Adipocyte (in vitro differentiated cells): Measurements from ENCODE around the gene DOP1A.
"Not testable (repeated sequence)": the region's sequence is repeated elsewhere in the genome, so short reads cannot be mapped to it uniquely, and the experiment has no call there.

Source experiments
- DNase-seq: peaks from one replicate; pipeline ENCODE4 v3.0.0-alpha.2; 2015; ENCODE audit warnings: low read depth
- H3K27me3 ChIP-seq: replicated peaks from 2 replicates; pipeline ENCODE4 v1.7.0; 2013; ENCODE audit warnings: mild to moderate bottlenecking, low read length, moderate library complexity; ENCODE audit not compliant: control insufficient read depth, insufficient read depth
- H3K36me3 ChIP-seq: 2 replicates; pipeline ENCODE4 v1.7.0; 2013; ENCODE audit warnings: low read length, mild to moderate bottlenecking, moderate library complexity; ENCODE audit not compliant: control insufficient read depth, insufficient read depth, severe bottlenecking
- H3K4me1 ChIP-seq: 2 replicates; pipeline ENCODE4 v1.7.0; 2013; ENCODE audit warnings: mild to moderate bottlenecking, low read length, moderate library complexity; ENCODE audit not compliant: control insufficient read depth, insufficient read depth
- H3K4me3 ChIP-seq: 2 replicates; pipeline ENCODE4 v1.7.0; 2013; ENCODE audit warnings: mild to moderate bottlenecking, low read length, moderate library complexity
- H3K9ac ChIP-seq: 2 replicates; pipeline ENCODE4 v1.7.0; 2013; ENCODE audit warnings: mild to moderate bottlenecking, low read length, moderate library complexity
- H3K9me3 ChIP-seq: 2 replicates; pipeline ENCODE4 v1.7.0; 2013; ENCODE audit warnings: mild to moderate bottlenecking, low read length, moderate library complexity; ENCODE audit not compliant: control insufficient read depth

The DOP1A gene

GRCh38 chr6:83190626-83191025 lies 123.2 kb downstream of the DOP1A start:
- no peaks in the 10 kb centered on the region for H3K9me3 ChIP-seq
- H3K4me3 ChIP-seq = peak overlapping the region; percentile 3
- no peaks in the 10 kb centered on the region for H3K27me3 ChIP-seq
- no peak overlapping the region for H3K9ac ChIP-seq
- H3K4me1 ChIP-seq = peaks cover 35% of the 10 kb centered on the region
- no peak for DNase-seq
- peaks cover 42% of the 10 kb centered on the region for H3K36me3 ChIP-seq

DNA sequence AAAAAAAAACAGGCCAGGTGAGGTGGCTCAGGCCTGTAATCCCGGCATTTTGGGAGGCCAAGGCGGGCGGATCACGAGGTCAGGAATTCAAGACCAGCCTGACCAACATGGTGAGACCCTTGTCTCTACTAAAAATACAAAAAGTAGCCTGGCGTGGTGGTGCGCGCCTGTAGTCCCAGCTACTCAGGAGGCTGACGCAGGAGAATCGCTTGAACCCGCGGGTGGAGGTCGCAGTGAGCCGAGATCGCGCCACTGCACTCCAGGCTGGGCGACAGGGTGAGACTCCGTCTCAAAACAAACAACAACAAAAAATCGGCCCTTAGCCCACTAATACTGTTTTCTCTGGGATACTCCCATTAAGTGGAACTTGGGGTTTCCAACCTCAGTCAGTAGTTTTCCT lies 124.5 kb downstream of the DOP1A start:
- Histone ChIP-seq H3K4me1 (peaks cover 42% of the 10 kb centered on the region), H3K36me3 (peaks cover 32% of the 10 kb centered on the region), H3K9ac (peak overlapping the region; percentile 91), H3K4me3 (peak overlapping the region; percentile 92)
- not testable (repeated sequence) for H3K9me3 ChIP-seq, H3K27me3 ChIP-seq, DNase-seq

DNA sequence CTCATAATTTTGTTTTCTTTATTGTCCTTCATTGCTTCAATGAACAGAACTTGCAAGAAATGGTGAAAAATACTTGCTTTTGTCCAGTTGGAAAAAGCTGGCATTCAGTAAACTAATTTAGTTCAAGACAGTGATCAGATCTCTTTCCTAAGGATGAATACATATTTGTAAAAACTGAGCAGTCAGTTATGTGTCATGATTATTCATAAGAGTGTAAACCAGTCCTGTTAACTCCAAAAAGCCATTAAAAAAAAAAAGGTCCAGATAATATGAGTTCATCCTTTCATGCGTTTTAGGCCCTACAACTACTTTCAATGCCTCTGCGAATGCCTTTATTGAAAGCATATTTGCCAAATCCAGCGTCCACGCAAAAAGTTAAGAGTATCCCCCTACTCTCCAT lies 125.0 kb downstream of the DOP1A start:
- Histone ChIP-seq H3K27me3 (no peaks in the 10 kb centered on the region), H3K9me3 (no peaks in the 10 kb centered on the region)

GRCh38 chr6:83192871-83193746 lies 125.6 kb downstream of the DOP1A start, which contains the start of the genes PGM3 and RWDD2A:
TSS of gene PGM3 (minus strand) at chr6:83193265. CDS start at chr6:83191012, 2,253 bp downstream.
TSS of gene RWDD2A (plus strand) at chr6:83193357. CDS start at chr6:83194452, 1,095 bp downstream.
- Histone ChIP-seq H3K4me1 (peaks cover 42% of the 10 kb centered on the region), H3K36me3 (peaks cover 36% of the 10 kb centered on the region), H3K27me3 (no peaks in the 10 kb centered on the region), H3K9me3 (no peaks in the 10 kb centered on the region), H3K4me3 (peak within 1 kb of the TSS; percentile 92), H3K9ac (peak within 1 kb of the TSS; percentile 91)
- DNase-seq = peak; percentile 97

More for the DNA sequence above, 125.0 kb downstream of the DOP1A start:
- peaks cover 36% of the 10 kb centered on the region for H3K36me3 ChIP-seq
- peak overlapping the region; percentile 91 for H3K9ac ChIP-seq
- peak overlapping the region; percentile 92 for H3K4me3 ChIP-seq
- H3K4me1 ChIP-seq = peaks cover 42% of the 10 kb centered on the region
- no peak for DNase-seq

DNA sequence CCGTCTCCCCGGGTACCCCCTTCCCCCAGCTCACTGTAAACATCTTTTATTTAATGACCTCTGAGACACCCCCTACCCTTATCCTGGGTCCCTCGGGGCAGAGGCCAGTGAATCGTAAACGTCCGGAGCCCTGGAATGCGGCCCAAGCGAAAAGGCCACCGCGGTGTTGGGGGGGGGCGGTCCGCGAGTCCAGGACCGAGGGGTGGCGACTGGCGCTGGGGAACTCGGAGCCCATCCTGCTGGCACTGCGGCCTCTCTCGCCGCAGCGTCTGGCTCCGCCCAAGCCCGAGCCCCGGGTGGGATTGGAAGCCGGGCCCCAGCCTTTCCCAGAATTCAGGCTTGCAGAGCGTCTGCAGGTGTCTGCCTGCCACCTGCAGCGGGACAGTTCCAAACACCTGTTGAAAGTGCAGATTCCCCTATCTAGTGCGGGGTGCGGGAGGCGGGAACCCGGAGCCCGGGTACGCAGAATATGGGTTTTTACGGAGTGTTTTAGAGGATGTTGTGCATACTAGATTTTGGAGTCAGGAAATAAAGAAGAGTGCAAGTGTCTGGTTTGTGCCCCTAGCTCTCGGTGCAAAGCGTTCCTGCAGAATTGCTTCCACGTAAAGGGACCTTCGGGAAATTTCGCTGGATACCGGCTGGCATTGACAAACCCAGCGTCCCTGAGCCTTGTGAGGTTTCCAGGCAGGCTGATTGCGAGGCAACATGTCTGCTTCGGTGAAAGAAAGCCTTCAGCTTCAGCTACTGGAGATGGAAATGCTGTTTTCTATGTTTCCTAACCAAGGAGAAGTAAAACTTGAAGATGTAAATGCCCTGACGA lies 126.5 kb downstream of the DOP1A start:
- H3K36me3 ChIP-seq = peaks cover 28% of the 10 kb centered on the region
- no peaks in the 10 kb centered on the region for H3K9me3 ChIP-seq
- peak overlapping the region; percentile 92 for H3K4me3 ChIP-seq
- peak; percentile 68 for DNase-seq
- no peaks in the 10 kb centered on the region for H3K27me3 ChIP-seq
- H3K9ac ChIP-seq = peak overlapping the region; percentile 91
- H3K4me1 ChIP-seq = peaks cover 42% of the 10 kb centered on the region

- H3K36me3 ChIP-seq = peaks cover 40% of the 10 kb centered on the region
- no peak overlapping the region for H3K4me3 ChIP-seq
- H3K4me1 ChIP-seq = peaks cover 18% of the 10 kb centered on the region
- no peak overlapping the region for H3K9ac ChIP-seq
- H3K27me3 ChIP-seq = no peaks in the 10 kb centered on the region
- peak; percentile 64 for DNase-seq
- no peaks in the 10 kb centered on the region for H3K9me3 ChIP-seq
These were observed 131.2 kb downstream of the DOP1A start for GRCh38 chr6:83198486-83199172.

GRCh38 chr6:83199173-83199862 lies 131.8 kb downstream of the DOP1A start:
- no peaks in the 10 kb centered on the region for H3K9me3 ChIP-seq
- no peaks in the 10 kb centered on the region for H3K27me3 ChIP-seq
- no peak for DNase-seq
- H3K4me3 ChIP-seq = no peak overlapping the region
- H3K4me1 ChIP-seq = peaks cover 18% of the 10 kb centered on the region
- no peak overlapping the region for H3K9ac ChIP-seq
- H3K36me3 ChIP-seq = peaks cover 45% of the 10 kb centered on the region

DNA sequence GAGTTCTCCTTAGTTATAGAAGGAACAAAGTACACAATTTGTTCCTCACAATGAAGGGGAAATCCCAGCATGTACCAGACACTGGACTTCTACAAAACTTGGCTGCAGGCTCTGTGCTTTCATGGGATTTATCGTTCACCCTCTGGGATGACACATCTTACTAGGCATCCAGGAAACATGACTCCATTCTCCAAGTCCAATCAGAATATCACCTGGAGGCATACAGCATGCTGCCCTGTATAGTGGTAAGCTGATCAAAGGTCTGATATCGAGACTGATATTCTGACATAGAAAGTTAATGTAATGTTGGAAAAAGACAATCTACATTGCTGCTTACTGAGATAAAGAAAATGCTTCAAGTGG lies 132.4 kb downstream of the DOP1A start:
- H3K4me1 ChIP-seq = peaks cover 15% of the 10 kb centered on the region
- H3K9ac ChIP-seq = no peak overlapping the region
- H3K4me3 ChIP-seq = no peak overlapping the region
- H3K36me3 ChIP-seq = peaks cover 45% of the 10 kb centered on the region
- DNase-seq = peak; percentile 68
- H3K27me3 ChIP-seq = no peaks in the 10 kb centered on the region
- H3K9me3 ChIP-seq = no peaks in the 10 kb centered on the region

GRCh38 chr6:83202031-83202430 lies 134.6 kb downstream of the DOP1A start:
- H3K4me1 ChIP-seq = no peaks in the 10 kb centered on the region
- peaks cover 56% of the 10 kb centered on the region for H3K36me3 ChIP-seq
- no peaks in the 10 kb centered on the region for H3K27me3 ChIP-seq
- H3K9ac ChIP-seq = no peak overlapping the region
- H3K4me3 ChIP-seq = no peak overlapping the region
- H3K9me3 ChIP-seq = no peaks in the 10 kb centered on the region
- DNase-seq = no peak

GRCh38 chr6:83215131-83216047 lies 147.9 kb downstream of the DOP1A start:
- Histone ChIP-seq H3K9me3 (no peaks in the 10 kb centered on the region), H3K4me1 (peaks cover 15% of the 10 kb centered on the region), H3K36me3 (peaks cover 82% of the 10 kb centered on the region), H3K4me3 (no peak overlapping the region), H3K27me3 (no peaks in the 10 kb centered on the region), H3K9ac (no peak overlapping the region)
- DNase-seq = peak; percentile 93
